Measurements from ENCODE around the gene TXNRD2. TPM values are rescaled to one million over a fixed set of nuclear protein-coding genes. Genes with fewer than 3 reads are reported as not detected.
"Not testable (repeated sequence)": the region's sequence is repeated elsewhere in the genome, so short reads cannot be mapped to it uniquely, and the experiment has no call there.

The TXNRD2 gene
- total RNA-seq, 1 donor from 2014 or later, result 12.2 TPM

- no peak for DNase-seq
These were observed 6.6 kb upstream of the TXNRD2 start for GRCh38 chr22:19948057-19948760.

- peak; percentile 90 for DNase-seq
These were observed 1.7 kb upstream of the TXNRD2 start for GRCh38 chr22:19943082-19944026.

GRCh38 chr22:19942157-19943081 lies 801 bp upstream of the TXNRD2 start:
- DNase-seq, result peak; percentile 85

GRCh38 chr22:19940536-19941364 lies 868 bp downstream of the TXNRD2 start:
- DNase-seq, result no peak

- DNase-seq, result no peak
These were observed 3.8 kb downstream of the TXNRD2 start for GRCh38 chr22:19937616-19938473.

- no peak for DNase-seq
These were observed 5.1 kb downstream of the TXNRD2 start for GRCh38 chr22:19936513-19936912.

GRCh38 chr22:19935123-19935718 lies 6.4 kb downstream of the TXNRD2 start:
- not testable (repeated sequence) for DNase-seq

GRCh38 chr22:19933341-19934241 lies 8.0 kb downstream of the TXNRD2 start:
- no peak for DNase-seq

GRCh38 chr22:19932367-19933206 lies 9.0 kb downstream of the TXNRD2 start:
- DNase-seq, result no peak

GRCh38 chr22:19931514-19931913 lies 10.1 kb downstream of the TXNRD2 start:
- no peak for DNase-seq

GRCh38 chr22:19930551-19931486 lies 10.8 kb downstream of the TXNRD2 start:
- no peak for DNase-seq

GRCh38 chr22:19929586-19930550 lies 11.8 kb downstream of the TXNRD2 start:
- no peak for DNase-seq

- no peak for DNase-seq
These were observed 13.4 kb downstream of the TXNRD2 start for GRCh38 chr22:19928207-19928606.

- no peak for DNase-seq
These were observed 13.9 kb downstream of the TXNRD2 start for GRCh38 chr22:19927696-19928095.

GRCh38 chr22:19926028-19926427 lies 15.6 kb downstream of the TXNRD2 start:
- DNase-seq, result not testable (repeated sequence)

Measured in skin of body (tissue), 2 donors.